ENCODE data around the gene AK9. TPM values are rescaled to one million over a fixed set of nuclear protein-coding genes. Genes with fewer than 3 reads are reported as not detected.
A peak's percentile ranks its signal among the peaks of the same experiment; 100 is the strongest.

Gene AK9
- polyA plus RNA-seq, 1 of the 3 experiments (the other 2 are of a cell fraction), result 0.76 TPM

- TF ChIP-seq IRF3 (IDR thresholded peaks at IDR 0.05; ENCODE audit: low read depth, low read length), result no peak
- TF ChIP-seq ZBTB33 (IDR thresholded peaks at IDR 0.05; ENCODE audit: borderline replicate concordance, low read depth), result no peak
- TF ChIP-seq FOXM1 (IDR thresholded peaks at IDR 0.05; ENCODE audit: low read depth), result peak; percentile 31; the same call in 1 of the 2 replicates
- TF ChIP-seq JUND (IDR thresholded peaks at IDR 0.05), result no peak
- no peak for TF ChIP-seq NFIC (IDR thresholded peaks at IDR 0.05; ENCODE audit: borderline replicate concordance)
- no peak for TF ChIP-seq YY1 (IDR thresholded peaks at IDR 0.05; ENCODE audit: low read depth)
- TF ChIP-seq CTCF (IDR thresholded peaks at IDR 0.05), result peak; percentile 100
- no peak for TF ChIP-seq RXRA (IDR thresholded peaks at IDR 0.05; ENCODE audit: borderline replicate concordance, low read depth)
- TF ChIP-seq EZH2phosphoT487 (IDR thresholded peaks at IDR 0.05; ENCODE audit: borderline replicate concordance, low read depth), result no peak
- no peak for TF ChIP-seq MEF2A (IDR thresholded peaks at IDR 0.05; ENCODE audit: borderline replicate concordance, low read depth)
Measured at GRCh38 chr6:109705258-109705657, 14.3 kb upstream of the AK9 start (continued).

GRCh38 chr6:109702791-109703190 lies 11.8 kb upstream of the AK9 start:
- H4K20me1 ChIP-seq (ENCODE audit: insufficient read depth), result no peaks in the 10 kb centered on the region
- H3K4me3 ChIP-seq (ENCODE audit: low read depth in 2 of 2, low read length in 1 of 2), result no peak overlapping the region
- TF ChIP-seq MXI1 (IDR thresholded peaks at IDR 0.05; ENCODE audit: low read depth, low read length) (no peak), RFX5 (IDR thresholded peaks at IDR 0.05; ENCODE audit: low read length) (no peak), CHD2 (IDR thresholded peaks at IDR 0.05; ENCODE audit: low read length, partially characterized antibody) (no peak), GATA2 (CRISPR knock-in tag; IDR thresholded peaks at IDR 0.05) (no peak), SMC3 (IDR thresholded peaks at IDR 0.05; ENCODE audit: low read depth, low read length) (no peak), FOXM1 (IDR thresholded peaks at IDR 0.05; ENCODE audit: low read depth) (no peak), RXRA (IDR thresholded peaks at IDR 0.05; ENCODE audit: borderline replicate concordance, low read depth) (no peak), RCOR1 (IDR thresholded peaks at IDR 0.05; ENCODE audit: low read length) (no peak), TAF1 (IDR thresholded peaks at IDR 0.05; ENCODE audit: borderline replicate concordance, low read depth, low read length) (no peak), JUND (IDR thresholded peaks at IDR 0.05) (no peak), TCF12 (IDR thresholded peaks at IDR 0.05) (no peak)
- CTCF ChIA-PET, result interaction anchor here (0.6 to 8.3 kb wide), 5 partner anchors 11 to 688 kb away, joined by 3 to 295 read pairs (median 12); partner anchors contain the start of genes AK9 and FIG4
- H3K27me3 ChIP-seq (ENCODE audit: insufficient read depth), result no peaks in the 10 kb centered on the region
- no peak overlapping the region for H3K27ac ChIP-seq (ENCODE audit: low read depth in 2 of 2, low read length in 1 of 2)
- H3K9ac ChIP-seq, result no peak overlapping the region
- POLR2A ChIA-PET, result no interaction called here
- no peaks in the 10 kb centered on the region for H3K9me2 ChIP-seq
- H3K79me2 ChIP-seq (ENCODE audit: insufficient read depth), result no peaks in the 10 kb centered on the region
- H3K4me1 ChIP-seq (ENCODE audit: control insufficient read depth in 1 of 2, insufficient read depth in 2 of 2, low read depth in 1 of 2, low read length in 1 of 2), result no peaks in the 10 kb centered on the region; a peak in 1 of 4 replicates
- H3K9me3 ChIP-seq, result no peaks in the 10 kb centered on the region
- no peaks in the 10 kb centered on the region for H3K36me3 ChIP-seq (replicated peaks in 1 of 2; ENCODE audit: control insufficient read depth in 1 of 2, insufficient read depth in 2 of 2, low read length in 1 of 2)
- no peak overlapping the region for H2AFZ ChIP-seq (ENCODE audit: low read depth)
- WGBS (ENCODE audit: low lambda C conversion rate), result 69% methylated on average over 4 of the region's 4 CpGs
- H3K4me2 ChIP-seq, result no peak overlapping the region
- DNase-seq, result no peak
- H3F3A ChIP-seq (replicated peaks; ENCODE audit: insufficient read depth), result no peaks in the 10 kb centered on the region
